Retinal pigment epithelial cell (primary cell): ENCODE results near the gene RFX7.
A peak's percentile ranks its signal among the peaks of the same experiment; 100 is the strongest.

Experiments
- DNase-seq: peaks from one replicate; pipeline ENCODE4 v3.0.0-alpha.2; 2010; ENCODE audit warnings: low read depth
- H3K4me3 ChIP-seq: 2 replicates; pipeline ENCODE4 v1.5.1; 2011; ENCODE audit warnings: mild to moderate bottlenecking, low read length, control low read depth, moderate library complexity
- CTCF ChIP-seq: conservative IDR thresholded peaks from 2 replicates; pipeline ENCODE4 v1.5.1; 2011; ENCODE audit warnings: low read depth, low read length, control low read depth, inconsistent platforms

RFX7 gene

GRCh38 chr15:56042031-56042430 lies 201.6 kb downstream of the RFX7 start:
- no peak overlapping the region for H3K4me3 ChIP-seq
- no peak for DNase-seq
- TF ChIP-seq CTCF: no peak

GRCh38 chr15:56040081-56041035 lies 203.3 kb downstream of the RFX7 start:
- H3K4me3 ChIP-seq: no peak overlapping the region
- peak; percentile 87 for DNase-seq
- no peak for TF ChIP-seq CTCF

- TF ChIP-seq CTCF: no peak
- DNase-seq: no peak
- no peak overlapping the region for H3K4me3 ChIP-seq
Observed at GRCh38 chr15:56038707-56039106, 205.0 kb downstream of the RFX7 start.

GRCh38 chr15:56038015-56038414 lies 205.7 kb downstream of the RFX7 start:
- no peak for TF ChIP-seq CTCF
- DNase-seq: no peak
- no peak overlapping the region for H3K4me3 ChIP-seq
